Measurements from ENCODE around the gene ARFGEF2.

- TF ChIP-seq CTCF (conservative IDR thresholded peaks at IDR 0.05; ENCODE audit: low read length) = no peak
- no peak for TF ChIP-seq EZH2phosphoT487 (IDR thresholded peaks at IDR 0.05; ENCODE audit: borderline replicate concordance)
Measured at GRCh38 chr20:48906221-48906877, 15.2 kb upstream of the ARFGEF2 start.

All from Loucy (cell line).